ENCODE data around the gene SUGCT. TPM values are rescaled to one million over a fixed set of nuclear protein-coding genes. Genes with fewer than 3 reads are reported as not detected.

Gene SUGCT
- total RNA-seq, 1 experiment from 2014 or later: 5.4 TPM

GRCh38 chr7:40641701-40642100, 506.9 kb downstream of the SUGCT start:
- Histone ChIP-seq H3K27ac (ENCODE audit: insufficient read length, low read depth, low read length) (no peak overlapping the region), H3K27me3 (ENCODE audit: insufficient read depth, low read length) (no peaks in the 10 kb centered on the region), H2AFZ (ENCODE audit: low read length) (no peak overlapping the region), H3K79me2 (ENCODE audit: insufficient read depth, low read length) (no peaks in the 10 kb centered on the region), H3K9ac (ENCODE audit: extremely low read depth, insufficient read length, low read length) (no peak overlapping the region), H4K5ac (ENCODE audit: insufficient read length, low read depth, low read length) (no peak overlapping the region), H3T11ph (ENCODE audit: low read length) (no peak overlapping the region), H2BK15ac (ENCODE audit: low read depth, low read length) (no peak overlapping the region), H3K79me1 (ENCODE audit: insufficient read depth, low read depth, low read length, poor library complexity, severe bottlenecking) (no peaks in the 10 kb centered on the region), H3K18ac (ENCODE audit: insufficient read length, low read depth, low read length) (no peak overlapping the region), H3K4me1 (ENCODE audit: insufficient read depth, low read length) (no peaks in the 10 kb centered on the region), H3K23ac (ENCODE audit: insufficient read length, low read depth, low read length) (no peak overlapping the region), H3K14ac (ENCODE audit: insufficient read depth, low read length) (no peak overlapping the region), H2BK5ac (ENCODE audit: insufficient read length, low read length) (no peak overlapping the region), H3K56ac (ENCODE audit: insufficient read length, low read depth, low read length) (no peak overlapping the region), H3K9me3 (ENCODE audit: control insufficient read depth, low read depth, low read length) (no peaks in the 10 kb centered on the region), H4K91ac (ENCODE audit: insufficient read length, low read depth, low read length) (no peak overlapping the region), H3K4ac (ENCODE audit: low read depth, low read length) (no peak overlapping the region), H4K20me1 (ENCODE audit: control insufficient read depth, insufficient read depth, insufficient read length) (no peaks in the 10 kb centered on the region), H2AK5ac (ENCODE audit: insufficient read length, low read length) (no peak overlapping the region), H2BK12ac (ENCODE audit: insufficient read length, low read depth, low read length) (no peak overlapping the region), H3K4me2 (ENCODE audit: insufficient read depth, insufficient read length, low read length) (no peak overlapping the region), H4K8ac (replicated peaks; ENCODE audit: insufficient read length, low read depth, low read length) (no peak overlapping the region), H2BK120ac (ENCODE audit: low read depth, low read length, poor library complexity, severe bottlenecking) (no peak overlapping the region), H2BK20ac (ENCODE audit: low read depth, low read length, poor library complexity, severe bottlenecking) (no peak overlapping the region), H3K23me2 (ENCODE audit: insufficient read length, low read depth, low read length, poor library complexity, severe bottlenecking) (no peaks in the 10 kb centered on the region)
- Mint-ChIP-seq H3K36me3 (ENCODE audit: insufficient read depth in 1 of 3, low read depth in 3 of 3) (no peaks in the 10 kb centered on the region; a peak in 1 of 7 replicates), H3K4me1 (peaks cover 13 to 16% of the 10 kb centered on the region in 2 experiments), H3K27me3 (ENCODE audit: low read depth) (no peaks in the 10 kb centered on the region; the same call in 1 of the 2 replicates), H3K27ac (no peak overlapping the region), H3K9me3 (no peaks in the 10 kb centered on the region), H3K4me3 (no peak overlapping the region)
- no peak for DNase-seq
- WGBS (ENCODE audit: extremely low coverage, insufficient read length, low lambda C conversion rate): no CpG with 5 or more reads among the region's 7 CpGs
- TF ChIP-seq CTCF (conservative IDR thresholded peaks at IDR 0.05): no peak
